ENCODE measurements around the gene CASP7.

Gene CASP7

GRCh38 chr10:113666682-113667252 lies 12.9 kb upstream of the CASP7 start:
- DNase-seq: no peak

- DNase-seq: peak; percentile 16
Observed at GRCh38 chr10:113680190-113681111, 739 bp downstream of the CASP7 start.

- DNase-seq: no peak
Observed at GRCh38 chr10:113681533-113682470, 2.1 kb downstream of the CASP7 start.

DNA sequence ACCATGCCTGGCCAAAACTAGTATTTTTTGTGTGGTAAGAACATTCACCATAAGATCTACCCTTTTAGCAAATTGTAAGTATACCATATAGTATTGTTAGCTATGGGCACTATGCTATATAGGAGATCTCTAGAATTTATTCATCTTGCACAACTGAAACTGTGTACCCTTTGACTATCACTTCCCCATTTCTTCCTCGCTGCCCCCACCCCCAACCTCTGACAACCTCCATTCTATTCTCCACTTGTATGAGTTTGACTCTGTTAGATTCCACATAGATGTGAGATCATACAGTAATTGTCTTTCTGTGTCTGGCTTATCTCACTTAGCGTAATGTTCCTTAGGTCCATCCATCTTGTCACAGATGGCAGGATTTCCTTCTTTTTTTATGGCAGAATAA lies 3.6 kb downstream of the CASP7 start:
- no peak for DNase-seq

DNA sequence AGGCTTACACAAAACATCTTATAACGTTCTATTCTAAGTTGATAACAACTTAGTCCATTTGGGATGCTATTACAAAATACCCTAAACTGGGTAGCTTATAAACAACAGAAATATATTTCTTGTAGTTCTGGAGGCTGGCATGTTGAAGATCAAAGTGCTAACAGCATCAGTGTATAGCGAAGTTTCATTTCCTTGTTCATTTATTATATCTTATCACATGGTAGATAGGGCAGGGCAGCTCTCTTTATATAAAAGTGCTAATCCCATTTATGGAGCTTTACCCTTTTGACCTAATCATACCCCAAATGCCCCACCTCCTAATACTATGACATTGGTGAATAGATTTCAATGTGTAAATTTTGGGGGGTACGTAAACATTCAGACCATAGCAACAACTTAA lies 6.3 kb downstream of the CASP7 start:
- DNase-seq: no peak

DNA sequence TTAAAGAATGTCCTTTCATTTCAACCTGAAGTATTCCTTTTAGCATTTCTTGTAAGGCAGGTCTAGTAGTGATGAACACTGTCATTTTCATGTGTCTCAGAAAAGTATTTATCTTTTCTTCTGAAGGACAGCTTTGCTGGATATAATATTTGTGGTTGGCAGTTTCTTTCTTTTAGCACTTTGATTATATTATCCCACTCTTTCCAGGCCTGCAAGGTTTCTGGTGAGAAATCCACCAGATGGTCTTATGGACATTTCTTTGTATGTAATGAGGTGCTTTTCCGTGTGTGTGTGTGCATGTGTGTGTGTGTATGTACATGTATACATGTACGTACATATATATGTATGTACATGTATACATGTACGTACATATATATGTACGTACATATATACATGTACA lies 7.3 kb downstream of the CASP7 start:
- no peak for DNase-seq

- no peak for DNase-seq
Observed at GRCh38 chr10:113689057-113689456, 9.3 kb downstream of the CASP7 start.

GRCh38 chr10:113689574-113689973 lies 9.9 kb downstream of the CASP7 start:
- DNase-seq: no peak

DNA sequence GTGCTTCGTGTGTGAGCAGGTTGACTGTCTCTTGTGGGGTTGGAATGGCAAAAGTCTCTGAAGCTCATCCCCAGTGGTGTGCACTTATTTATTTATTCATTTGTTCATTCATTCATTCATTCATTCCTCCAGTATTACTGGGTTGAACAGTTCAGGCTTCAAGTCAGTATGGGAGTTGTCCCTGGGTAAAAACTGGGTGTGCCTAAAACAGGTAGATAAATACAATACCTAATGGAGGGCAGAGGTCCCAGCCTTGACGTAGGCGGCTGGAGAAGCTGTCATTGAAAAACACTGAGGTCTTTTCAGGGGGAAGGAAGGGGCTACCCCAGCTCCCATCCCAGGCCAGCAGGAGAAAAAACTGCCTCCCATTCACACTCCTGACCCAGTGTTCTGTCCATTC lies 11.0 kb downstream of the CASP7 start:
- no peak for DNase-seq

DNA sequence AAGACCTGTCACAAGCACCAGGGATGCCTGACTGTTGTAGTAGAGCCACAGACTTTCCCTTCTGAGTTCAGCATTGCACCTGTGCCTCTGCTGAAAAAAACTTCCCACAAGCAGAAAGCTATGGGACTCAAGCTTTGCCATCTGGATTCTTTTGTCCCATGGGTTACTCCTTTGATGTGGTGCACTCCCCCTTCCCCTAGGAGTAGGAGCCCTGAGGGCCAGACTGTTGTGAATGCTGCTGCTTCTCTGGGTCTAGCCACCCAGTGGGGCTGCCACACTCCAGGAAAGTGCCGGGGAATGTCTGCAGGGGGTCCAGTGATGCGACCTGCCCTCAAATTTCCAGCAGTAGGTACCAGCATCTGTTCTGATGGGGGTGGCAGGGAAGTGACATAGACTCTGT lies 11.7 kb downstream of the CASP7 start:
- no peak for DNase-seq

- no peak for DNase-seq
Observed at GRCh38 chr10:113692271-113692670, 12.6 kb downstream of the CASP7 start.

DNA sequence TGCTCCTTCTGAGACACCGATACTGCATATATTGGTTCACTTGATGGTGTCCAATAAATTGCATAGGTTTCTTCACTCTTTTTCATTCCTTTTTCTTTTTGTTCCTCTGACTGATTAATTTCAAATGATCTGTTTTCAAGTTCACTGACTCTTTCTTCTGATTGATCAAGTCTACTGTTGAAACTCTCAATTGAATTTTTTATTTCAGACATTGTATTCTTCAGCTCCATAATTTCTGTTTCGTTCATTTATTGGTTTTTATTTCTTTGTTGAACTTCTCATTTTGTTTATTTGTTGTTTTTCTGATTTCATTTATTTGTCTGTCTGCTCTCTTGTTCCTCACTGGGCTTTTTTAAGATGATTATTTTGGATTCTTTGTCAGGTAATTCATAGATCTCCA lies 13.6 kb downstream of the CASP7 start:
- no peak for DNase-seq

DNA sequence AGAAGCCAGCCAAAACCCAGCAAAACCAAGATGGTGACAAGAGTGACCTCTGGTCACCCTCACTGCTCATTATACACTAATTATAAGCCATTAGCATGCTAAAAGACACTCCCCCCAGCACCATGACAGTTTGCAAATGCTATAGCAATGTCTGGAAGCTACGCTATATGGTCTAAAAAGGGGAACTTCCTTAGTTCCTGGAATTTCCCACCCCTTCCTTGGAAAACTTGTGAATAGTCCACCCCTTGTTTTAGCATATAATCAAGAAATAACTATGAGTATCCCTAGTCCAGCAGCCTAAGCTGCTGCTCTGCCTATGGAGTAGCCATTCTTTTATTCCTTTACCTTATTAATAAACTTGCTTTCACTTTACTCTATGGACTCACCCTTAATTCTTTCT lies 16.0 kb downstream of the CASP7 start:
- no peak for DNase-seq

DNA sequence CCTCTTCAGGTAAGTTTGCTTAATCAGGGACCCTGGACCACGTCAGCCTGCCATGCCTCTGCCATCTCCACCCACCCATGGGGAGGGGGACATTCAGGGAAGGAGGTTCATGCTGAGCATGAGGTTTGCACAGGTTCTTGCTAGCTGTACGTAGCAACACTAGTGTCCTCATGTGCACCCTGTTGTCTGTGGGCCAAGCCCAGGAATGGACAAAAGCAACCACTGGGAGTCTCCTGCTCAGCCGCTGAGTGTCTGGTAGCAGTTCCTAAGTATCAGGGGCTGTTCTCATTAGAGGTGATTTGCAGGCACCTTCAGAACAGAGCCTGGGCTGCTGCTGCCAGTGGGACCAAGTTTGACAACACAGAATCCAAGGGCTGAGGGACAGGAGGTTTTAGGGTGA lies 17.9 kb downstream of the CASP7 start:
- no peak for DNase-seq

- peak; percentile 45 for DNase-seq
Observed at GRCh38 chr10:113704637-113705343, 25.1 kb downstream of the CASP7 start.

DNA sequence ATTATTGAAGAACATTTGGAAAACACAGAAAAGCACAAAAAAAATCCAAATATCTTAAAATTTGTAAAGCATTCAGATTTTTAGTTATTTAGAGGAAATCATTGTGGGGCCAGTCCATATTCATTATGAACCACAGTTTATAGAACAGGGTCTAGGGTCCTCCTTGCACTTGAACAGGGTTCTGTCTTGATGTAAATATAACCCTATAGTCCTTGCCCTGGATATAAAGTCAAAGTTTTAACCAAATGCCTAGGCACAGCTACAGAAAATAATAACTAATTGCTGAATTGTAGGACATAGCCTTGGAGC lies 25.6 kb downstream of the CASP7 start:
- DNase-seq: no peak

DNA sequence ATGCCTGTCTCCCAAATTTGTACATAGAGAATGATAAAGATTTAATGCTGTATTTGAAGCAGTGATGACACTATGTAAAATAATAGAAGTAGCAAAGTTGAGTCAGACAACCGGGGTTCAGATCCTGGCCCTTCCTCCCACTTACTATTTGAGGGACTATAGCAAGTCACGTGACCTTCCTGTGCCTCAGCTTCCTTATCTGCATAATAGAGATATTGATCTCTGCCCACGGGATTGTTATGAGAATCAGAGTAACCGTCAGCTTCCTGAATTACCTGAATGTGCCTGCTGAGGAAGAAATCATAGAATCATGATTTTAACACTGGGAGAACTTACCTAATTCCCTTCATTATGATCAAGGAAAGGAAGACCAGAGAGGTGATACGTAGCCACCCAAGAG lies 26.9 kb downstream of the CASP7 start:
- no peak for DNase-seq

DNA sequence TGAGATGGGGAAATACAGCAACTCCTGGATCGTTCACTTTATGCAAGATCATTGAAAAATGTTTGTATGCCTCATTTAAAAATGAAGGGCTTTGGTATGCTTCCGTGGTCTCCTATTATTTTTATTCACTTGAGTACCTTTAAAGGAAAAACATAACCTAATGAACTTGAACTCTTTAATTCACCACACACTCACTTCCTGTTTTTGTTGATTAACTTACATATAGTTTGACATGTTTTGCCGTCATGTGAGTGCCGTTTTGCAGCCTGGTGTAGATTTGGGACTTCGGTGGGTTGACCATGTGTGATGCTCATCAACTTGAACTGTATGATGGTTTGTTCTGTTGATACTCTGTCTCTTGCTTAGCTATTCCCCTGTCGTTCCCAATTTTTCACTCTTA lies 28.9 kb downstream of the CASP7 start:
- no peak for DNase-seq

DNA sequence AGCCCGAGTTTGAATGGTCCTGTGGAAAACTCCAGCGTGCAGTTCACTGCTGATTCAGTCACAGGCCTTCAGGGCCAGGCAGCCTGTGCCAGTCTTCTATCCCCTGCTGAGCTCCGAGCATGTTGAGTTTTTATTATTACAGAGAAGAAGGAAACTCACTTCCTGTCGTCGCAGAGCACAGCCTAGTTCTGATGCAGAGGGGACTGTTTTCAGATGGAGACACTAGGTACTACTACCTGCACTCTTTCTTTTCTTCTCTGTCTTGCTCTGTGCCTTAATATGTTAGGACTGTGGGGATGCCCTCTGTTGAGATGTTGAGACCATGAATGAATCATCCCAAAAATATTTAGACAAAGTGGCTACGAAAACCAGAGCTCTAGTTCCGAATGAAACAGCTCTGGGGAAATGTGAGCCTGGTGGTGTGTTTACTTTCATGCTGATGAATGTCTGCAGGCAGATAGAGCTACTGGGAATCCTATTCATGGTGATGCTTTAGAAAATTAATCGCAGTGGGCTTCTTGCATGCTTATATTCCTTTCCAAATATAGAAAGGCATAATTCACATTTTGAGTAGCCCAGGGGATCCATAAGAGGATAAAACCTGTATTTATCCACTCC lies 29.6 kb downstream of the CASP7 start:
- DNase-seq: no peak

- no peak for DNase-seq
Observed at GRCh38 chr10:113711142-113711541, 31.4 kb downstream of the CASP7 start.

DNA sequence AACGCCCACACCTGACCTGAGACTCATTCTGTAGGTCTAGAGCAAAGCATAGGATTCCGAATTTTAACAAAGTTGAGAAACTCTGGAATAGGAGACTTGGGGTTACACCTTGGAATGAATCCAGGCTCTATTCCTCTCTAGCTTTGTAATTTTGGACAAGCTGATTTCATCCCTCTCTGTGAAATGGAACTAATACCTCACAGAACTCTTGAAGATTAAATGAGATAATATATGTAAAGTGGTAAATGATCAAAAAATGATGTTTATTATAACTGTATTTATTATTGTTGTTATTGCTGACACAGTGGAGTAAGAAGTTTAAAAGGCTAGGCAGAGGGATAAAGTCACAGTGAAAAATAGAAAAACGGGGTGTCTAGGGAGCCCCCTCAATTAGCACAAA lies 32.3 kb downstream of the CASP7 start:
- no peak for DNase-seq
